SU-DHL-6 (cell line): ENCODE data around the gene TMED10.

Experiments
- CTCF ChIP-seq: fragments of 200-600 bp; sonication (generic); IDR thresholded peaks from one replicate; pipeline ENCODE4 v1.5.1; 2017; ENCODE audit warnings: antibody characterized with exemption, mild to moderate bottlenecking, low read length, moderate library complexity; ENCODE audit not compliant: insufficient read depth, poor library complexity, severe bottlenecking
- EZH2phosphoT487 ChIP-seq: fragments of 200-600 bp; sonication (generic), shearing (Covaris generic); conservative IDR thresholded peaks from 2 replicates; pipeline ENCODE4 v1.6.1; 2018; ENCODE audit warnings: mild to moderate bottlenecking, antibody characterized with exemption, low read length, moderate library complexity, mixed read lengths

- TF ChIP-seq CTCF (no peak), EZH2phosphoT487 (no peak)
These were observed 45.4 kb upstream of the TMED10 start for GRCh38 chr14:75221797-75222196.
